ENCODE data around the gene RABGEF1. TPM values are rescaled to one million over a fixed set of nuclear protein-coding genes. Genes with fewer than 3 reads are reported as not detected.

RABGEF1 gene
- total RNA-seq, 2 experiments from 2014 or later: 18.2 to 25.5 TPM

DNA sequence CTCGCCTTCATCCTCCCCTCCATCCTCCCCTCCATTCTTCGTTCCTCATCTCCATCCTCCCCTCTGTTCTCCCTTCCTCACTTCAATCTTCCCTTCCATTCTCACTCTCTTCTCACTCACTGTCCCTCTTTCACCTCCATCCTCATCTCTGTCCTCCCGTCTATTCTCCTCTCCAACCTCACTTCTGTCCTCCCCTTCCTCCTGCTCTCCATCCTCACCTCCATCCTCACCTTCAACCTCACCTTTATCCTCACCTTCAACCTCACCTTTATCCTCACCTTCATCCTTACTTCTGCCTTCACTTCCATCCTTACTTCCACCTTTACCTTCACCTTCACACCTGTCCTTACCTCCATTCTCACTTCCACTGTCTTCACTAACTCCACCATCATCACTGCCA is 11.3 kb upstream of the RABGEF1 start:
- no TSS peak for BruUV-seq (replicated peaks)

DNA sequence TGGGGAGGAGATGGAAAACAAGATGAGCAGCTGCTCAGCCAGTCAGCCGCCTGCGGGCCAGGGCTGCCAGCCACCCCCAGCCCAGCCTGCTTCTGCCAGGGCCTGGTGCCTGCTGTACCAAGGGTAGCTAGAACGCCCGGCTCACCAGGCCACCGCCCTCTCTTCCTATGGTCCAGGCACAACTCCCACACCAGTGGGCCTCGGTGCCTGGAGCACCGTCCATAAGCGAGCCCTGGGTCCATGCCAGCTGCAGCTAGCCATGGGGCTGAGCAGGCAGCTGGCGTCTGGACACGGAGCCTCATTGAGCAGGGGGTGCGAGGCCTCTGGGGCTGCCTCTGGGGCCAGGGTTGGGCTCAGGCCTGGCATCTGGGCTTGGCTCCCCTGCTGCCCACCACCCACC is 8.5 kb upstream of the RABGEF1 start:
- Histone ChIP-seq H3K79me2 (ENCODE audit: insufficient read depth, low read depth, low read length) (peaks cover 2% of the 10 kb centered on the region; the same call in 1 of the 2 replicates), H3K4me2 (ENCODE audit: low read length) (no peak overlapping the region), H3K9me3 (ENCODE audit: low read length) (peaks cover 8% of the 10 kb centered on the region), H2AFZ (ENCODE audit: low read length) (no peak overlapping the region), H3K36me3 (ENCODE audit: insufficient read depth, low read length) (peaks cover 23% of the 10 kb centered on the region), H3K4me3 (ENCODE audit: low read depth, low read length, poor library complexity, severe bottlenecking) (no peak overlapping the region), H4K20me1 (ENCODE audit: insufficient read depth, low read length) (no peaks in the 10 kb centered on the region), H3K9me2 (ENCODE audit: insufficient read depth, low read length) (no peaks in the 10 kb centered on the region), H3K4me1 (ENCODE audit: insufficient read depth, low read length, poor library complexity, severe bottlenecking) (peaks cover 10% of the 10 kb centered on the region), H3K27ac (ENCODE audit: low read depth, low read length, poor library complexity, severe bottlenecking) (no peak overlapping the region)
- POLR2A ChIA-PET: interaction anchor here (0.8 kb wide), 1 partner anchor 13 kb away, joined by 3 read pairs; no protein-coding TSS in a partner anchor
- CTCF ChIA-PET (ENCODE audit: unreplicated experiment): no interaction called here
- intact Hi-C loops (cut with micrococcal nuclease; ENCODE audit: unreplicated experiment): no loop called here
- BruUV-seq (replicated peaks): no TSS peak
- no peak for TF ChIP-seq EZH2phosphoT487 (IDR thresholded peaks at IDR 0.05; ENCODE audit: borderline replicate concordance, low read depth, low read length)
- TF ChIP-seq, protein P1, sequence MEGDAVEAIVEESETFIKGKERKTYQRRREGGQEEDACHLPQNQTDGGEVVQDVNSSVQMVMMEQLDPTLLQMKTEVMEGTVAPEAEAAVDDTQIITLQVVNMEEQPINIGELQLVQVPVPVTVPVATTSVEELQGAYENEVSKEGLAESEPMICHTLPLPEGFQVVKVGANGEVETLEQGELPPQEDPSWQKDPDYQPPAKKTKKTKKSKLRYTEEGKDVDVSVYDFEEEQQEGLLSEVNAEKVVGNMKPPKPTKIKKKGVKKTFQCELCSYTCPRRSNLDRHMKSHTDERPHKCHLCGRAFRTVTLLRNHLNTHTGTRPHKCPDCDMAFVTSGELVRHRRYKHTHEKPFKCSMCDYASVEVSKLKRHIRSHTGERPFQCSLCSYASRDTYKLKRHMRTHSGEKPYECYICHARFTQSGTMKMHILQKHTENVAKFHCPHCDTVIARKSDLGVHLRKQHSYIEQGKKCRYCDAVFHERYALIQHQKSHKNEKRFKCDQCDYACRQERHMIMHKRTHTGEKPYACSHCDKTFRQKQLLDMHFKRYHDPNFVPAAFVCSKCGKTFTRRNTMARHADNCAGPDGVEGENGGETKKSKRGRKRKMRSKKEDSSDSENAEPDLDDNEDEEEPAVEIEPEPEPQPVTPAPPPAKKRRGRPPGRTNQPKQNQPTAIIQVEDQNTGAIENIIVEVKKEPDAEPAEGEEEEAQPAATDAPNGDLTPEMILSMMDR (conservative IDR thresholded peaks at IDR 0.05; ENCODE audit: low read length): no peak
- no peak for DNase-seq (ENCODE audit: low spot score)

More for the DNA sequence above, 11.3 kb upstream of the RABGEF1 start:
- intact Hi-C loops (cut with micrococcal nuclease; ENCODE audit: unreplicated experiment): no loop called here
- H3K4me3 ChIP-seq (ENCODE audit: low read depth, low read length, poor library complexity, severe bottlenecking): no peak overlapping the region
- no peak for DNase-seq (ENCODE audit: low spot score)
- H2AFZ ChIP-seq (ENCODE audit: low read length): no peak overlapping the region
- no peaks in the 10 kb centered on the region for H3K4me1 ChIP-seq (ENCODE audit: insufficient read depth, low read length, poor library complexity, severe bottlenecking)
- no peak overlapping the region for H3K27ac ChIP-seq (ENCODE audit: low read depth, low read length, poor library complexity, severe bottlenecking)
- H3K79me2 ChIP-seq (ENCODE audit: insufficient read depth, low read depth, low read length): no peaks in the 10 kb centered on the region
- POLR2A ChIA-PET: interaction anchor here (1.3 kb wide), 1 partner anchor 9 kb away, joined by 7 read pairs; no protein-coding TSS in a partner anchor
- H4K20me1 ChIP-seq (ENCODE audit: insufficient read depth, low read length): no peaks in the 10 kb centered on the region
- peaks cover 10% of the 10 kb centered on the region; the same call in 1 of the 2 replicates for H3K36me3 ChIP-seq (ENCODE audit: insufficient read depth, low read length)
- TF ChIP-seq, protein P1 (conservative IDR thresholded peaks at IDR 0.05; ENCODE audit: low read length): no peak
- TF ChIP-seq EZH2phosphoT487 (IDR thresholded peaks at IDR 0.05; ENCODE audit: borderline replicate concordance, low read depth, low read length): no peak
- H3K9me2 ChIP-seq (ENCODE audit: insufficient read depth, low read length): no peaks in the 10 kb centered on the region
- CTCF ChIA-PET (ENCODE audit: unreplicated experiment): no interaction called here
- peaks cover 5% of the 10 kb centered on the region; the same call in 1 of the 2 replicates for H3K9me3 ChIP-seq (ENCODE audit: low read length)
- no peak overlapping the region for H3K4me2 ChIP-seq (ENCODE audit: low read length)

DNA sequence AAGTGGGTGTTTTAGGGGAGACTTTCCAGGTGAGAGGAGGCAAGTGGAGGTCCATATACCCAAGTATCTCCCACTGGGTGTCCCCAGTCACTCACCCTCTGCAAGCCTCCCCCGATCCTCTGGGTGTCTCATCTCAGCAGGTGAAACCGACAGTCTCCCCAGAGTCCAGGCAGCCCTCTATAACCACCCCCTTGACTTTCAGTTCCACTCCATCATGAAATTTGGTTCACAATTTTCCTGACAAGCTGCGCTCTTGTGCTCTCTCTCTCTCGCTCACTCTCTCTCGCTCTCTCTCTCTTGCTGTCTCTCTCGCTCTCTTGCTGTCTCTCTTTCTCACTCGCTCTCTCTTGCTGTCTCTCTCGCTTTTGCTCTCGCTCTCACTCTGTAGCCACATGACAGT is 8.1 kb upstream of the RABGEF1 start:
- peaks cover 6% of the 10 kb centered on the region; the same call in 1 of the 2 replicates for H3K79me2 ChIP-seq (ENCODE audit: insufficient read depth, low read depth, low read length)
- ChIA-PET CTCF (ENCODE audit: unreplicated experiment) (no interaction called here), POLR2A (no interaction called here)
- no peaks in the 10 kb centered on the region for H3K9me2 ChIP-seq (ENCODE audit: insufficient read depth, low read length)
- no TSS peak for BruUV-seq (replicated peaks)
- no peak overlapping the region for H2AFZ ChIP-seq (ENCODE audit: low read length)
- no peak overlapping the region for H3K27ac ChIP-seq (ENCODE audit: low read depth, low read length, poor library complexity, severe bottlenecking)
- no peak for TF ChIP-seq EZH2phosphoT487 (IDR thresholded peaks at IDR 0.05; ENCODE audit: borderline replicate concordance, low read depth, low read length)
- TF ChIP-seq, protein P1 (conservative IDR thresholded peaks at IDR 0.05; ENCODE audit: low read length): no peak
- peaks cover 27% of the 10 kb centered on the region for H3K36me3 ChIP-seq (ENCODE audit: insufficient read depth, low read length)
- intact Hi-C loops (cut with micrococcal nuclease; ENCODE audit: unreplicated experiment): no loop called here
- H3K4me3 ChIP-seq (ENCODE audit: low read depth, low read length, poor library complexity, severe bottlenecking): no peak overlapping the region
- peaks cover 15% of the 10 kb centered on the region for H3K4me1 ChIP-seq (ENCODE audit: insufficient read depth, low read length, poor library complexity, severe bottlenecking)
- H4K20me1 ChIP-seq (ENCODE audit: insufficient read depth, low read length): no peaks in the 10 kb centered on the region
- DNase-seq (ENCODE audit: low spot score): no peak
- H3K9me3 ChIP-seq (ENCODE audit: low read length): peaks cover 8% of the 10 kb centered on the region
- H3K4me2 ChIP-seq (ENCODE audit: low read length): no peak overlapping the region

Measured in OCI-LY7 (cell line).